ENCODE measurements around the gene AFDN.

Gene AFDN

DNA sequence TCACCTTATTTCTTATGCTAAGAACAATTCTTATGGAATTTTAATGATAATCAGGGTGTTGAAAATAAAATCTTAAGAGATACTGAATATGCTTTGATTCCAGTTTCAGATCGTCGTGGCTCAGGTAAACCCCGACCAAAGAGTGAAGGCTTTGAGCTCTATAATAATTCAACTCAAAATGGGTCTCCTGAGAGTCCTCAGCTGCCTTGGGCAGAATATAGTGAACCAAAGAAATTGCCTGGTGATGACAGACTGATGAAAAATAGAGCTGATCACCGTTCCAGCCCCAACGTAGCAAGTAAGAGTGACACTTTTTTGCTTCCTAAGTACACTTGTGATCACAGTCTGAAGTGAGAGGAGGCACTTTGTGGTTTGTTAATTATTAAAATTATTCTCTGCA, 119.9 kb downstream of the AFDN start:
- Histone ChIP-seq H2AFZ (ENCODE audit: low read depth, low read length, severe bottlenecking) (no peak overlapping the region), H3K4me3 (ENCODE audit: insufficient read depth, low read length, poor library complexity, severe bottlenecking) (no peak overlapping the region), H3K36me3 (ENCODE audit: low read length) (peaks cover 4% of the 10 kb centered on the region; the same call in 1 of the 2 replicates), H3K9me3 (ENCODE audit: insufficient read depth, low read length) (no peaks in the 10 kb centered on the region), H3K27me3 (ENCODE audit: low read length) (no peaks in the 10 kb centered on the region), H3K79me2 (ENCODE audit: insufficient read depth, low read length) (no peaks in the 10 kb centered on the region), H3F3A (ENCODE audit: insufficient read depth) (no peaks in the 10 kb centered on the region), H3K9me2 (replicated peaks; ENCODE audit: insufficient read depth, low read length) (no peaks in the 10 kb centered on the region), H4K20me1 (ENCODE audit: low read depth, low read length) (no peaks in the 10 kb centered on the region), H3K9ac (ENCODE audit: low read length) (no peak overlapping the region), H3K27ac (ENCODE audit: low read depth, low read length) (no peak overlapping the region), H3K4me2 (ENCODE audit: low read depth, low read length, poor library complexity, severe bottlenecking) (no peak overlapping the region)
- no peak for TF ChIP-seq EZH2phosphoT487 (conservative IDR thresholded peaks at IDR 0.05; ENCODE audit: low read length)
- TF ChIP-seq CTCF (IDR thresholded peaks at IDR 0.05; ENCODE audit: insufficient read depth, low read length, poor library complexity, severe bottlenecking) = no peak

GRCh38 chr6:167947716-167948115, 121.0 kb downstream of the AFDN start:
- Histone ChIP-seq H3K79me2 (ENCODE audit: insufficient read depth, low read length) (no peaks in the 10 kb centered on the region), H3K9ac (ENCODE audit: low read length) (no peak overlapping the region), H3K4me2 (ENCODE audit: low read depth, low read length, poor library complexity, severe bottlenecking) (no peak overlapping the region), H3K36me3 (ENCODE audit: low read length) (peaks cover 4% of the 10 kb centered on the region; the same call in 1 of the 2 replicates), H3K27me3 (ENCODE audit: low read length) (no peaks in the 10 kb centered on the region), H3K27ac (ENCODE audit: low read depth, low read length) (no peak overlapping the region), H3K4me3 (ENCODE audit: insufficient read depth, low read length, poor library complexity, severe bottlenecking) (no peak overlapping the region), H3F3A (ENCODE audit: insufficient read depth) (no peaks in the 10 kb centered on the region), H3K9me3 (ENCODE audit: insufficient read depth, low read length) (no peaks in the 10 kb centered on the region), H2AFZ (ENCODE audit: low read depth, low read length, severe bottlenecking) (no peak overlapping the region), H3K9me2 (replicated peaks; ENCODE audit: insufficient read depth, low read length) (no peaks in the 10 kb centered on the region), H4K20me1 (ENCODE audit: low read depth, low read length) (no peaks in the 10 kb centered on the region)
- TF ChIP-seq CTCF (IDR thresholded peaks at IDR 0.05; ENCODE audit: insufficient read depth, low read length, poor library complexity, severe bottlenecking) (no peak), EZH2phosphoT487 (conservative IDR thresholded peaks at IDR 0.05; ENCODE audit: low read length) (no peak)

DNA sequence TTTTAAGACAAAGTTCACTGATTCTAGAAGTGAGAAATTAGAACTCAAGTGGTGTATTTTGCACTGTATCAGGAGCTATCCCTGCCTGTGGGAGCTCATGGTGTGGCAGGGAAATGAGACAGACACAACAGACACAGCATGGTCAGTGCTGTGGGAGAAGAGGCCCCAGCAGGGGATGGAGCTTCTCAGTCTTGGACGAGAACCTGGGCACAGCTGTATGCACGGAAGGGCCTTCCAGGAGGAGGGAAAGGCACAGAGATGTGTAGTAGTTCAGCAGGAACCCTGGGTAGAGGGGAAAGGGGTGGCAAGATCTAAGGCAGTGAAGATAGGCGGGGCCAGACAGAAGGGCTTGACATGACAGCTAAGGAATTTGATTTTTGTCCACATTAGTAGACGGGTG, 122.0 kb downstream of the AFDN start:
- no peak for TF ChIP-seq EZH2phosphoT487 (conservative IDR thresholded peaks at IDR 0.05; ENCODE audit: low read length)
- no peak for TF ChIP-seq CTCF (IDR thresholded peaks at IDR 0.05; ENCODE audit: insufficient read depth, low read length, poor library complexity, severe bottlenecking)
- Histone ChIP-seq H3K9me2 (replicated peaks; ENCODE audit: insufficient read depth, low read length) (no peaks in the 10 kb centered on the region), H3K9ac (ENCODE audit: low read length) (no peak overlapping the region), H2AFZ (ENCODE audit: low read depth, low read length, severe bottlenecking) (no peak overlapping the region), H3K36me3 (ENCODE audit: low read length) (peaks cover 4% of the 10 kb centered on the region; the same call in 1 of the 2 replicates), H3K27me3 (ENCODE audit: low read length) (no peaks in the 10 kb centered on the region), H3K27ac (ENCODE audit: low read depth, low read length) (no peak overlapping the region), H3K4me2 (ENCODE audit: low read depth, low read length, poor library complexity, severe bottlenecking) (no peak overlapping the region), H4K20me1 (ENCODE audit: low read depth, low read length) (no peaks in the 10 kb centered on the region), H3K4me3 (ENCODE audit: insufficient read depth, low read length, poor library complexity, severe bottlenecking) (no peak overlapping the region), H3K9me3 (ENCODE audit: insufficient read depth, low read length) (no peaks in the 10 kb centered on the region), H3F3A (ENCODE audit: insufficient read depth) (no peaks in the 10 kb centered on the region), H3K79me2 (ENCODE audit: insufficient read depth, low read length) (no peaks in the 10 kb centered on the region)

Measured in SU-DHL-6 (cell line).